ENCODE results near the gene LRRC3. TPM values are rescaled to one million over a fixed set of nuclear protein-coding genes. Genes with fewer than 3 reads are reported as not detected.
"Not testable (repeated sequence)": the region's sequence is repeated elsewhere in the genome, so short reads cannot be mapped to it uniquely, and the experiment has no call there.

The LRRC3 gene
- total RNA-seq, 5 donors from 2014 or later (not counting 1 experiment from before 2014, with no cell fraction given): 0.76 to 2.2 (median 0.98) TPM

- no peaks in the 10 kb centered on the region for H3K27me3 Mint-ChIP-seq
- H3K4me3 Mint-ChIP-seq: no peak overlapping the region
- Histone ChIP-seq H3K9me3 (no peaks in the 10 kb centered on the region), H3K27me3 (replicated peaks in 1 of 2; ENCODE audit: control insufficient read depth in 2 of 2, extremely low read depth in 1 of 2, insufficient read depth in 2 of 2, low read length in 1 of 2) (peaks cover 0 to 27% of the 10 kb centered on the region in 2 experiments), H3K4me1 (ENCODE audit: control insufficient read depth in 1 of 2, extremely low read depth in 1 of 2, insufficient read depth in 2 of 2, low read length in 2 of 2) (peaks cover 0 to 3% of the 10 kb centered on the region in 2 experiments), H3K36me3 (ENCODE audit: control insufficient read depth in 2 of 2, extremely low read depth in 1 of 2, insufficient read depth in 1 of 2, low read length in 1 of 2) (no peaks in the 10 kb centered on the region), H3K4me3 (ENCODE audit: control insufficient read depth in 1 of 2, extremely low read depth in 1 of 2, low read length in 1 of 2) (no peak overlapping the region), H3K27ac (ENCODE audit: low read length) (no peak overlapping the region)
- DNase-seq (no peak), ATAC-seq (replicated peaks in 1 of 4) (no peak)
- 88% methylated on average over 6 of the region's 8 CpGs for WGBS (ENCODE audit: insufficient coverage)
- POLR2A ChIA-PET: no interaction called here
- no peaks in the 10 kb centered on the region for H3K36me3 Mint-ChIP-seq
- no peak overlapping the region for H3K27ac Mint-ChIP-seq
- CTCF ChIA-PET: no interaction called here
- H3K9me3 Mint-ChIP-seq: no peaks in the 10 kb centered on the region
- H3K4me1 Mint-ChIP-seq: peaks cover 6 to 8% (median 7%) of the 10 kb centered on the region in 3 donors
Observed at GRCh38 chr21:44477131-44477530, 21.8 kb downstream of the LRRC3 start.

GRCh38 chr21:44477712-44478111 is 22.4 kb downstream of the LRRC3 start:
- no peak for DNase-seq
- Mint-ChIP-seq H3K27me3 (no peaks in the 10 kb centered on the region), H3K9me3 (no peaks in the 10 kb centered on the region), H3K36me3 (no peaks in the 10 kb centered on the region), H3K4me3 (no peak overlapping the region), H3K27ac (no peak overlapping the region), H3K4me1 (peaks cover 6 to 8% (median 7%) of the 10 kb centered on the region in 3 donors)
- Histone ChIP-seq H3K4me1 (ENCODE audit: control insufficient read depth in 1 of 2, extremely low read depth in 1 of 2, insufficient read depth in 2 of 2, low read length in 2 of 2) (peaks cover 0 to 3% of the 10 kb centered on the region in 2 experiments), H3K27me3 (replicated peaks in 1 of 2; ENCODE audit: control insufficient read depth in 2 of 2, extremely low read depth in 1 of 2, insufficient read depth in 2 of 2, low read length in 1 of 2) (peaks cover 0 to 25% of the 10 kb centered on the region in 2 experiments), H3K9me3 (no peaks in the 10 kb centered on the region), H3K27ac (ENCODE audit: low read length) (no peak overlapping the region), H3K36me3 (ENCODE audit: control insufficient read depth in 2 of 2, extremely low read depth in 1 of 2, insufficient read depth in 1 of 2, low read length in 1 of 2) (no peaks in the 10 kb centered on the region), H3K4me3 (ENCODE audit: control insufficient read depth in 1 of 2, extremely low read depth in 1 of 2, low read length in 1 of 2) (no peak overlapping the region)
- WGBS (ENCODE audit: insufficient coverage): 59% methylated on average over 7 of the region's 7 CpGs
- ATAC-seq (replicated peaks in 1 of 4): no peak
- POLR2A ChIA-PET: no interaction called here
- CTCF ChIA-PET: no interaction called here

GRCh38 chr21:44478124-44478800 is 23.0 kb downstream of the LRRC3 start:
- Mint-ChIP-seq H3K9me3 (no peaks in the 10 kb centered on the region), H3K4me3 (no peak overlapping the region), H3K27ac (no peak overlapping the region), H3K4me1 (peaks cover 6 to 8% (median 7%) of the 10 kb centered on the region in 3 donors), H3K36me3 (no peaks in the 10 kb centered on the region), H3K27me3 (no peaks in the 10 kb centered on the region)
- H3K9me3 ChIP-seq: no peaks in the 10 kb centered on the region
- CTCF ChIA-PET: no interaction called here
- ATAC-seq (replicated peaks in 1 of 4) (no peak), DNase-seq (no peak)
- H3K27me3 ChIP-seq (replicated peaks in 1 of 2; ENCODE audit: control insufficient read depth in 2 of 2, extremely low read depth in 1 of 2, insufficient read depth in 2 of 2, low read length in 1 of 2): peaks cover 0 to 30% of the 10 kb centered on the region in 2 experiments
- POLR2A ChIA-PET: no interaction called here
- H3K27ac ChIP-seq (ENCODE audit: low read length): no peak overlapping the region
- peaks cover 0 to 3% of the 10 kb centered on the region in 2 experiments for H3K4me1 ChIP-seq (ENCODE audit: control insufficient read depth in 1 of 2, extremely low read depth in 1 of 2, insufficient read depth in 2 of 2, low read length in 2 of 2)
- no peaks in the 10 kb centered on the region for H3K36me3 ChIP-seq (ENCODE audit: control insufficient read depth in 2 of 2, extremely low read depth in 1 of 2, insufficient read depth in 1 of 2, low read length in 1 of 2)
- 75% methylated on average over 14 of the region's 16 CpGs for WGBS (ENCODE audit: insufficient coverage)
- H3K4me3 ChIP-seq (ENCODE audit: control insufficient read depth in 1 of 2, extremely low read depth in 1 of 2, low read length in 1 of 2): no peak overlapping the region

- ATAC-seq (replicated peaks in 1 of 4) (no peak), DNase-seq (no peak)
- H3K36me3 ChIP-seq (ENCODE audit: control insufficient read depth in 2 of 2, extremely low read depth in 1 of 2, insufficient read depth in 1 of 2, low read length in 1 of 2): no peaks in the 10 kb centered on the region
- no peak overlapping the region for H3K27ac ChIP-seq (ENCODE audit: low read length)
- Mint-ChIP-seq H3K27me3 (no peaks in the 10 kb centered on the region), H3K4me3 (no peak overlapping the region), H3K9me3 (no peaks in the 10 kb centered on the region), H3K27ac (no peak overlapping the region), H3K4me1 (peaks cover 6 to 8% (median 7%) of the 10 kb centered on the region in 3 donors), H3K36me3 (no peaks in the 10 kb centered on the region)
- H3K27me3 ChIP-seq (replicated peaks in 1 of 2; ENCODE audit: control insufficient read depth in 2 of 2, extremely low read depth in 1 of 2, insufficient read depth in 2 of 2, low read length in 1 of 2): peaks cover 0 to 31% of the 10 kb centered on the region in 2 experiments
- peaks cover 0 to 3% of the 10 kb centered on the region in 2 experiments for H3K4me1 ChIP-seq (ENCODE audit: control insufficient read depth in 1 of 2, extremely low read depth in 1 of 2, insufficient read depth in 2 of 2, low read length in 2 of 2)
- no peak overlapping the region for H3K4me3 ChIP-seq (ENCODE audit: control insufficient read depth in 1 of 2, extremely low read depth in 1 of 2, low read length in 1 of 2)
- POLR2A ChIA-PET: no interaction called here
- CTCF ChIA-PET: no interaction called here
- WGBS (ENCODE audit: insufficient coverage): 85% methylated on average over 3 of the region's 5 CpGs
- H3K9me3 ChIP-seq: no peaks in the 10 kb centered on the region
Observed at GRCh38 chr21:44478801-44479167, 23.5 kb downstream of the LRRC3 start.

DNA sequence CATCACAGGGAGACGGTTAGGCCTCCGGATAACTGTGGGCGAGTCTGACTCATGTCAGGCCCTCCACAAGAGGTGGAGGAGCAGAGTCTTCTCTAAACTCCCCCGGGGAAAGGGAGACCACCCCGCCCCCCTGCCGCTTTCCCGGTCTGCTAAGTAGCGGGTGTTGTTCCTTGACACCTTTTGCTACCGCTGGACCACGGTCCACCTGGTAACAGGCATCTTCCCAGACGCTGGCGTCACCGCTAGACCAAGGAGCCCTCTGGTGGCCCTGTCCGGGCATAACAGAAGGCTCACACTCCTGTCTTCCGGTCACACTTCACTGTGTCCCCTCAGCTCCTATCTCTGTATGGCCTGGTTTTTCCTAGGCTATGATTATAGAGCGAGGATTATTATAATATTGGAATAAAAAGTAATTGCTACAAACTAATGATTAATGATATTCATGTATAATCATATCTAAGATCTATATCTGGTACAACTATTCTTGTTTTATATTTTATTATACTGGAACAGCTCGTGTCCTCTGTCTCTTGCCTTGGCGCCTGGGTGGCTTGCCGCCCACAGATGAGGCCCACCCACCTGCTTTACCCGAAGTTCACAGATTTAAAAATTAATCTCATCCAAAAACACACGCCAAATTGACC is 24.4 kb downstream of the LRRC3 start:
- H3K27ac Mint-ChIP-seq; POLR2A ChIA-PET; H3K4me1 Mint-ChIP-seq; H3K4me3 ChIP-seq (ENCODE audit: control insufficient read depth in 1 of 2, extremely low read depth in 1 of 2, low read length in 1 of 2); H3K9me3 Mint-ChIP-seq; H3K4me1 ChIP-seq (ENCODE audit: control insufficient read depth in 1 of 2, extremely low read depth in 1 of 2, insufficient read depth in 2 of 2, low read length in 2 of 2); CTCF ChIA-PET; H3K9me3 ChIP-seq; H3K27ac ChIP-seq (ENCODE audit: low read length); ATAC-seq (replicated peaks in 1 of 4); H3K27me3 Mint-ChIP-seq; H3K36me3 Mint-ChIP-seq; H3K36me3 ChIP-seq (ENCODE audit: control insufficient read depth in 2 of 2, extremely low read depth in 1 of 2, insufficient read depth in 1 of 2, low read length in 1 of 2): not testable (repeated sequence)
- DNase-seq: peak in 24 of 35 experiments; percentile 3 to 52 (median 30)
- H3K27me3 ChIP-seq (replicated peaks in 1 of 2; ENCODE audit: control insufficient read depth in 2 of 2, extremely low read depth in 1 of 2, insufficient read depth in 2 of 2, low read length in 1 of 2): peaks cover 0 to 31% of the 10 kb centered on the region in 2 experiments
- WGBS (ENCODE audit: insufficient coverage): 61% methylated on average over 6 of the region's 21 CpGs
- H3K4me3 Mint-ChIP-seq: peak overlapping the region in 1 of 3 donors; percentile 24

DNA sequence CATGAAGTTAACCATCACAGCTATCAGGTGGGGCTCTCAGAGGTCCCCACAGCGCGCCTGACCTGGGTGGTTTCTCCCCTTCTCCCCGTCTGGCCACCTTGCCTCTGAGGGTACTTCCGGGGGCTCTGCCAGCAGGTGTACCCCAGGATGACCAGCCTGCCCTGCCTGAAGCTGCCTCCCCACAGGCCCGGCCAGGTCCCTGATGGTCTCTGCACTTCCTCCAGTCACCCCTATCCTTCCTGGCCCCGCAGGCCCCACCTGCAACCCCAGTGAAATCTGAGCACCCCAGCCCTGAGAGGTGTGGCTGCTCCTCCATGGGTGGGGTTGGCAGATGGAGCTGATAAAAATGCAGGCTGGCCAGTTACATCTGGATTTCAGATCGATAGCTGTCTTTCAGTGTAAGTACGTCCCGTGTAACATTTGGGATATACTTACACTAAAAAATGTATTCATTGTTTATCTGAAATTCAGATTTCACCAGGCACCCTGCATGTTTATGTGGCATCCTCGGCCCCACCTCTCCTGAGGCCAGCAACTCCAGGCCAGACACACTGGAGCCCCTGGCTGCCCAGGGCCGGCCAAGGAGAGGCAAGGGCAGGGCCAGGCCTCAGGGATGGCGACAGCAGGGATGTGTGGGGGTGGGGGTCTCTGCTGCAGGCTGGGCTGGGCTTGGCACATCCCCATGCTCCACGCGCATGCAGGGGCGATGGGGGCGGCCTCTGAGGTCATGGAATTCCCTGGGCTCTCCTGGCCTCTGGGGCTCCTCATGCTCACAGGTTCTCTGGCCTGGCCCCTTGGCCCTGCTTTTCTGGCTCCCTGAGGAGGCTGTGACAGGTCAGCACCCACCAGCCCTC is 25.1 kb downstream of the LRRC3 start:
- 84% methylated on average over 9 of the region's 16 CpGs for WGBS (ENCODE audit: insufficient coverage)
- no peak overlapping the region for H3K4me3 ChIP-seq (ENCODE audit: control insufficient read depth in 1 of 2, extremely low read depth in 1 of 2, low read length in 1 of 2)
- POLR2A ChIA-PET: no interaction called here
- Mint-ChIP-seq H3K27ac (no peak overlapping the region), H3K36me3 (no peaks in the 10 kb centered on the region), H3K9me3 (no peaks in the 10 kb centered on the region), H3K4me1 (peaks cover 6 to 13% (median 8%) of the 10 kb centered on the region in 3 donors), H3K27me3 (no peaks in the 10 kb centered on the region), H3K4me3 (no peak overlapping the region)
- ATAC-seq (replicated peaks in 1 of 4) (no peak), DNase-seq (no peak)
- H3K27ac ChIP-seq (ENCODE audit: low read length): no peak overlapping the region
- H3K36me3 ChIP-seq (ENCODE audit: control insufficient read depth in 2 of 2, extremely low read depth in 1 of 2, insufficient read depth in 1 of 2, low read length in 1 of 2): no peaks in the 10 kb centered on the region
- H3K4me1 ChIP-seq (ENCODE audit: control insufficient read depth in 1 of 2, extremely low read depth in 1 of 2, insufficient read depth in 2 of 2, low read length in 2 of 2): peaks cover 1 to 5% of the 10 kb centered on the region in 2 experiments
- H3K9me3 ChIP-seq: no peaks in the 10 kb centered on the region
- H3K27me3 ChIP-seq (replicated peaks in 1 of 2; ENCODE audit: control insufficient read depth in 2 of 2, extremely low read depth in 1 of 2, insufficient read depth in 2 of 2, low read length in 1 of 2): peaks cover 0 to 33% of the 10 kb centered on the region in 2 experiments
- CTCF ChIA-PET: interaction anchor here in 1 of 2 donors (0.6 kb wide), 1 partner anchor 14 kb away, joined by 3 read pairs; no protein-coding TSS in a partner anchor
